GM10248 (cell line): ENCODE data around the gene KRT26.
A peak's percentile ranks its signal among the peaks of the same experiment; 100 is the strongest.

ENCODE experiments used
- CTCF ChIA-PET: fragments of 300-600 bp; sonication (Branson Sonifier 250); formaldehyde crosslinking; extraction: SDS; loops from one replicate; lab custom pipeline; 2021; ENCODE audit warnings: antibody characterized with exemption; lab: Yijun Ruan, JAX
- POLR2A ChIA-PET: fragments of 350-650 bp; sonication (Branson Sonifier 250); formaldehyde crosslinking; extraction: SDS; loops from one replicate; lab custom pipeline; 2020; ENCODE audit warnings: antibody characterized with exemption; lab: Yijun Ruan, JAX
- DNase-seq: peaks from one replicate; pipeline ENCODE4 v3.0.0; 2012; ENCODE audit errors: extremely low spot score
- TF ChIP-seq, protein P1 (sequence below): IDR thresholded peaks from 2 replicates; pipeline ENCODE4 v1.5.1; 2012; ENCODE audit warnings: mild to moderate bottlenecking, low read depth; ENCODE audit errors: extremely low read depth, missing control alignments, control extremely low read depth

Gene KRT26

DNA sequence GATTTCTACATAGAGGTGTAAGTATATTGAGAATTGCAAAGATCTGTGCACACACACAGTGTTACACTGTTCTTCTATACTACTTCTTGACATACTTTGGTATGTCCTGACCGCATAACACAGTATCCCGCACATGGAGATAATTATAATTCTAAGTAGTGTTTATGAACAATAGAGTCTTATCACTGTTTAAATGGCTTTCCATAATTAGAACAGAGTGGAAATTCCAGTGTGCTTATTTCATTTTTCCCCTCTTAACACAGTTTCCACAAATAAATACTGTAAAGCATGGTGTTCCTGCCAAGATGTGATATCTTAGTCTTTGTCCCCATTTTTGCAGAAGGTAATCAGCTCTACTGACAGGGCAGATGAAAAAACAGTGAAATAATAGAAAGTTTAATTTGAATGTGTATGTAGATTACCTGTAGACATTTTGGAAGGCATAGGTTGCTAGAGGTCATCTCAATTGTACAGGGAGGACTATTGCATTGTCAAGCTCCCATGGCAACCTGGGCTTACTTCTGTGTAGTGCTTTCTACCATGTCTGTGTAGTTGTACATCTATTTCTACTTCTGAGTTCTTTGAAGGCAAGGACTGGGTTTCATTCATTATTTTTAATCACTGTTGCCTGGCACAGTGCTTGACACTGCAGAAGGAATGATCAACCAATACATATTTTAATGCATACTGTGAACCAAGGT lies 37.9 kb upstream of the KRT26 start:
- ChIA-PET POLR2A (interaction anchor here (1.1 kb wide), 1 partner anchor 9 kb away, joined by 3 read pairs; no protein-coding TSS in a partner anchor), CTCF (interaction anchor here (1.1 to 1.6 kb wide), 3 partner anchors 9 to 853 kb away, joined by 3 to 7 read pairs (median 3); no protein-coding TSS in a partner anchor)
- no peak for DNase-seq
- TF ChIP-seq, protein P1, sequence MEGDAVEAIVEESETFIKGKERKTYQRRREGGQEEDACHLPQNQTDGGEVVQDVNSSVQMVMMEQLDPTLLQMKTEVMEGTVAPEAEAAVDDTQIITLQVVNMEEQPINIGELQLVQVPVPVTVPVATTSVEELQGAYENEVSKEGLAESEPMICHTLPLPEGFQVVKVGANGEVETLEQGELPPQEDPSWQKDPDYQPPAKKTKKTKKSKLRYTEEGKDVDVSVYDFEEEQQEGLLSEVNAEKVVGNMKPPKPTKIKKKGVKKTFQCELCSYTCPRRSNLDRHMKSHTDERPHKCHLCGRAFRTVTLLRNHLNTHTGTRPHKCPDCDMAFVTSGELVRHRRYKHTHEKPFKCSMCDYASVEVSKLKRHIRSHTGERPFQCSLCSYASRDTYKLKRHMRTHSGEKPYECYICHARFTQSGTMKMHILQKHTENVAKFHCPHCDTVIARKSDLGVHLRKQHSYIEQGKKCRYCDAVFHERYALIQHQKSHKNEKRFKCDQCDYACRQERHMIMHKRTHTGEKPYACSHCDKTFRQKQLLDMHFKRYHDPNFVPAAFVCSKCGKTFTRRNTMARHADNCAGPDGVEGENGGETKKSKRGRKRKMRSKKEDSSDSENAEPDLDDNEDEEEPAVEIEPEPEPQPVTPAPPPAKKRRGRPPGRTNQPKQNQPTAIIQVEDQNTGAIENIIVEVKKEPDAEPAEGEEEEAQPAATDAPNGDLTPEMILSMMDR: no peak

DNA sequence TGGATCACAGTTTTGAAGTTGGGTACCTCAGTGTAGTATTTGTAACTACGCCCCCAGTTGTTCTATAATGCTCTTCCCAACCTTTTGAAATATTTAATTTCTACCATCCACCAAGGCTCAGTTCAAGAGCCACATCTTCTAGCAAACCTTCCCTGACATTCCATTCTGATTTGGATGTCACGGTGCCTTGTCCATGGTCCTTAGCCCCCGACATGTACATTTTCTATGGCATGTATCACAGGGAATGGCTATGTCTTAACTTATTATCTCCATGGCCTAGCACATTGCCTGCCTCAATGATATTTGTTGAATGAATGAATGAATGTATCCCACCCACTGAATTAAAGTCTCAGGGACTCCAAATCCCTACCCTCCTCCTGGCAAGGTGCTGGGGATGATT lies 34.1 kb upstream of the KRT26 start:
- TF ChIP-seq, protein P1: no peak
- POLR2A ChIA-PET: no interaction called here
- no peak for DNase-seq
- CTCF ChIA-PET: interaction anchor here (1.3 to 3.2 kb wide), 5 partner anchors 10 to 856 kb away, joined by 3 to 16 read pairs (median 6); no protein-coding TSS in a partner anchor

GRCh38 chr17:40803617-40804082 lies 31.6 kb upstream of the KRT26 start:
- peak; percentile 66 for DNase-seq
- ChIA-PET POLR2A (no interaction called here), CTCF (interaction anchor here (0.6 to 2.2 kb wide), 9 partner anchors 8 to 860 kb away, joined by 3 to 7 read pairs (median 3); partner anchors contain the start of gene KRT24)
- TF ChIP-seq, protein P1: peak; percentile 81

DNA sequence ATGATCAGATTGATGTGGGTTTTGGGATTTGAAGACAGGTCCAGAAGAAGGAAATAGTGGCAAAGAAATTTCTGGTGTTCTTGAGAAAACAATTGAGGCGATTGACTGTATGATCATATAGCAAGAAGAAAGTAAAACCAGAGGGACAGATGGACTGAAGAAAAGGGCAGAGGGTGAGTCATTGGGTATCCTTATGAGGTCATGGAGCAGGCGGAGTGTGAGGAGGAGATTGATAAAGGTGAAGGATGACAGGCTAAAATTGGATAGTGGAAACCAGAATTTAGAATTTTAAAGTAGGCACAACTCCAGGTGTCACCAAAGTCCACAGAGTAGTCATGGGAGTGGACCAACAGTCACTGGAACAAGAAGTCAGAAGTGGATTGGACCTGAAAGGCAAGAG lies 29.2 kb upstream of the KRT26 start:
- DNase-seq: no peak
- TF ChIP-seq, protein P1: no peak
- POLR2A ChIA-PET: no interaction called here
- CTCF ChIA-PET: no interaction called here

GRCh38 chr17:40800381-40800780 lies 28.4 kb upstream of the KRT26 start:
- DNase-seq: no peak
- CTCF ChIA-PET: no interaction called here
- POLR2A ChIA-PET: no interaction called here
- TF ChIP-seq, protein P1: no peak

DNA sequence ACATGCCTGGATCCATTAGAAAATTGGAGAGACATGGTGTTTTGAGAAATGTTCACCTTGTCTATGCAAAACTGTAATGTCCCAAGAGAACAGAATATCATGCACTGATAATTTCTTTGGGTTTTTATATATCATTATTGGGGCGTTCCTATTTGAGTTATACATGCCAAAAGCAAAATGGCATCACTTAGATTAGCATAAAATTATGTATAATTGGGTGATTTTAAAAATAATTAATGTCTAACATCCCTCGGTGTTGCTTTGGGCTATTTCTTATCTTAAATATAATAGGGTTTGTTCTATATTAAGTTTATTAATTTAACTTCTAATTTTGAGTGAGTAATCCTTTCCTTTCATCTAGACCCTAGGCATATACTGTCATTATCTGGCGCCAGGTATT lies 27.9 kb upstream of the KRT26 start, which contains the start of gene KRT28:
Gene KRT28, minus strand, starts transcription at position 101 of the 400 bp plus-strand sequence. Its CDS starts 66 bp downstream, at position 35.
- ChIA-PET POLR2A (no interaction called here), CTCF (no interaction called here)
- no peak for DNase-seq
- TF ChIP-seq, protein P1: no peak
